ENCODE results near the gene PTPN14.

DNA sequence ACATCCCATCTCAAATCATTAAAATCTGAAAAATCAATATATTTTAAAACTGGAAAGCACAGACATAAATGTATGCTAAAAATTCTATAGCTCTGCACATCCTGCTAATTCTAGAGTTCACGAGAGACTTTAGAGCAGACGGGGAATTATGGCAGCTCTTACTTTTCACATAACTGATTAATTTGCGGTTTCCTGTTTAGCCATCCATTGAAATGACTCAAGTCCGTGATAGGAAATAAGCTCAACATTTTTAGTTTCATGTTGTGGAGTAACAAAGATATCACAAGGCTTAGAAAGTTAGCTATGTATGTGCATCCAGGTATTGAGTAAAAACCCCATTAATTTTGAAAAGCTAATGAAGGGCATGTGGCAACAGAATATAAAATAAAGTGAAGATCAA, 147.2 kb downstream of the PTPN14 start:
- TF ChIP-seq, protein P1, sequence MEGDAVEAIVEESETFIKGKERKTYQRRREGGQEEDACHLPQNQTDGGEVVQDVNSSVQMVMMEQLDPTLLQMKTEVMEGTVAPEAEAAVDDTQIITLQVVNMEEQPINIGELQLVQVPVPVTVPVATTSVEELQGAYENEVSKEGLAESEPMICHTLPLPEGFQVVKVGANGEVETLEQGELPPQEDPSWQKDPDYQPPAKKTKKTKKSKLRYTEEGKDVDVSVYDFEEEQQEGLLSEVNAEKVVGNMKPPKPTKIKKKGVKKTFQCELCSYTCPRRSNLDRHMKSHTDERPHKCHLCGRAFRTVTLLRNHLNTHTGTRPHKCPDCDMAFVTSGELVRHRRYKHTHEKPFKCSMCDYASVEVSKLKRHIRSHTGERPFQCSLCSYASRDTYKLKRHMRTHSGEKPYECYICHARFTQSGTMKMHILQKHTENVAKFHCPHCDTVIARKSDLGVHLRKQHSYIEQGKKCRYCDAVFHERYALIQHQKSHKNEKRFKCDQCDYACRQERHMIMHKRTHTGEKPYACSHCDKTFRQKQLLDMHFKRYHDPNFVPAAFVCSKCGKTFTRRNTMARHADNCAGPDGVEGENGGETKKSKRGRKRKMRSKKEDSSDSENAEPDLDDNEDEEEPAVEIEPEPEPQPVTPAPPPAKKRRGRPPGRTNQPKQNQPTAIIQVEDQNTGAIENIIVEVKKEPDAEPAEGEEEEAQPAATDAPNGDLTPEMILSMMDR (IDR thresholded peaks at IDR 0.05) = no peak
- no peak for TF ChIP-seq EP300 (IDR thresholded peaks at IDR 0.05; ENCODE audit: low read depth)

Data from transverse colon (tissue), 3 donors.